CD4-positive, alpha-beta T cell treated with Interleukin-10 for 1 hour (primary cell): Measurements from ENCODE around the gene LUC7L3.
A peak's percentile ranks its signal among the peaks of the same experiment; 100 is the strongest.
"Not testable (repeated sequence)": the region's sequence is repeated elsewhere in the genome, so short reads cannot be mapped to it uniquely, and the experiment has no call there.

Source experiments
- DNase-seq: peaks from one replicate; pipeline ENCODE4 v3.0.0-alpha.2; 2020

The LUC7L3 gene

DNA sequence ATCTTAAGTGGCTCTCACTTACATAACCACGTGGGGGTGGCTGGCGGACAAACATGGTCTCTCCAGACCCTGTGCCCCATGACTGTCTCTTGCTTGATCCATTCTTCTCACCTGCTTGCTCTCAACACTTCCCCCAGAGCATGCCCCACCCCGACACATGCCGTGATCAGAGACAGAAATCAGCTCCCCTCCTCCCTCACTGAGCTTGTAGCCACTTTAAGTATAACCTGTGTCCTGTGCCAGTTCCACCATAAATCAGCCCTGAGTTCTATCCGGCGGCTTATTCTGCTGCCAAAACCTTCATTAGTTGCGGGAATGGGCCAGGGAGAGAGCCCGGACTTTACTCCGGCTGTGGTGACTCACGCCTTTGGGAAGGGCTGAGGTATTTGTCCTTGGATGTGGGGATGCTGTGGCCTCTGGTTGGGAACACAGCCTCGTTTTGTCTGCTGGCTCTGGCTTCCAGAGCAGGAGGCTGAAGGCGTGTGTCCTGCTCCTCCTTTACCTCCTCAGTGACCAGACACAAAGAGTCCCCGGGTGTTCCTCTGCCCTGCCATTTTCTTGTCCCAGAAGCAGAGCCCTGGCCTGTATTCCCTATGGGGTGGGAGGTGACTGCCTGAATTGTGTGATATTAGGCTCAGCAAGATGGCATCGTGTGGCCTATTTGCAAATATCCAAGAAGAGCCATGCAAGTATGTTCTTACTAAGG is 32.8 kb upstream of the LUC7L3 start:
- no peak for DNase-seq

DNA sequence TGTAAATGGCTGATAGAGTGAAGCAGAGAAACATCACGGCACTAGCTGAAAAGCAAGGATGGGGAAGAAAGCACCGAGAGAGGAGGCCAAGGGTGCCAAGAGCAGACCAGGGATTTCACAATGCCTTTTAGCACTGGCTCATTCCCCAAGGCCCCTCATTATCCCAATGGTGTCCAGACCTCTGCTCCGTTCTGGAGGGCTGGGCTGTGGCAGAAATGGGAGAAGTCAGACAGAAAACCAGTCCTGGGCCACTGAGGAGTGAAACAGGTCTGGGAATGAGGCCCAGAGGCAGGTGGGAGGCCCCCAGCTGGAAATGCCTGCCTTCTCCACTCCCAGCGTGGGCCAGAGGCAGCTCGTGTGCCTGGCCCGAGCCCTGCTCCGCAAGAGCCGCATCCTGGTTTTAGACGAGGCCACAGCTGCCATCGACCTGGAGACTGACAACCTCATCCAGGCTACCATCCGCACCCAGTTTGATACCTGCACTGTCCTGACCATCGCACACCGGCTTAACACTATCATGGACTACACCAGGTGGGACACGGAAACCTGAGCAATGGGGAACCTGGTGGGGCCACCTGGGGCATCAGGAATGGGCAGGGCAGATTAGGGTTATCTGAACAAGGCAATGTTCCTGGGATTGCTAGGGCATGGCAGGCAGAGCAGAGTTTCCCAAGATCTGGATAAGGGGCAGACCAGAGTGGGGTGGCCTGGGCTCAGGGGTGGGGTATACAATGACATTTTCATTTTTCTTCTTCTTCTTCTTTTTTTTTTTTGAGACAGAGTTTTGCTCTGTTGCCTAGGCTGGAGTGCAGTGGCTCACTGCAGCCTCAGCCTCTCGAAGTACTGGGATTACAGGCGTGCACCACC is 32.0 kb upstream of the LUC7L3 start:
- no peak for DNase-seq

DNA sequence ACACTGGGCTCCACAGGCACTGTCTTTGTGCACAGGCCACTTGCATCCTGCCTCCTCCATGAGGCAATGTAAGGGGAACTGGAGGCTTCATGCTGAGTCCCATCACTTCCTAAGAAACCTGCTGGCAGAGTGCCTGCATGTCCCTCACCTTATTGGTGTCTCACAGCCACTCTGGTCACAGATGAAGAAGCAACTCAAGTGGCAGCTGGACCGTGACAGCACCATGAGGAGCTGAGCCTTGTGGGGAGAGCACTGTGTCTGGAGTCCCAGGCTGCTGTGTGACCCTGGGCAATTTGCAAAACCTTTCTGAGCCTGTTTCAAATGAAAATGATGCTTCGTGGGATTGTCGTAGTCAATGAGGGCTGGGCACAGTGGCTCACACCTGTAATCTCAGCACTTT is 31.2 kb upstream of the LUC7L3 start:
- DNase-seq: no peak

DNA sequence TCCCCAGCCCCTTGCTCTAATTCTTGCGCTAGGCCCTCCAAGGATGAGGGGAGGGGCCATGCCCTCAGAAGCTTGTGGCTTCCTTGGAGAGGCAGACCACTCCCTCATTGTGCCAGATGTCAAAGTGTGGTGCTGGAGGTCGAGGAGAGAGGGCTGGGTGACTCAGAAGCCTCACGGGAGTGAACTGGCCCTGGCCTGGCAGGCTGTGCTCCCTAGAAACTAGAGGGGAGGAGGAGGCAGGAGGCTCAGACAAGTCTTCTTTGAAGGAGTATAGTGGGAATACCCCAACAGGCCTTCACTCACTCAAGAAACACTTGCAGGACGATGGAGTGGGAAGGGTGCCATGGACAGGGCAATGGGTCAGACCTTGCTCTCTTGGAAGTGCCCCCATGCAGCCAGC is 30.2 kb upstream of the LUC7L3 start:
- DNase-seq: no peak

DNA sequence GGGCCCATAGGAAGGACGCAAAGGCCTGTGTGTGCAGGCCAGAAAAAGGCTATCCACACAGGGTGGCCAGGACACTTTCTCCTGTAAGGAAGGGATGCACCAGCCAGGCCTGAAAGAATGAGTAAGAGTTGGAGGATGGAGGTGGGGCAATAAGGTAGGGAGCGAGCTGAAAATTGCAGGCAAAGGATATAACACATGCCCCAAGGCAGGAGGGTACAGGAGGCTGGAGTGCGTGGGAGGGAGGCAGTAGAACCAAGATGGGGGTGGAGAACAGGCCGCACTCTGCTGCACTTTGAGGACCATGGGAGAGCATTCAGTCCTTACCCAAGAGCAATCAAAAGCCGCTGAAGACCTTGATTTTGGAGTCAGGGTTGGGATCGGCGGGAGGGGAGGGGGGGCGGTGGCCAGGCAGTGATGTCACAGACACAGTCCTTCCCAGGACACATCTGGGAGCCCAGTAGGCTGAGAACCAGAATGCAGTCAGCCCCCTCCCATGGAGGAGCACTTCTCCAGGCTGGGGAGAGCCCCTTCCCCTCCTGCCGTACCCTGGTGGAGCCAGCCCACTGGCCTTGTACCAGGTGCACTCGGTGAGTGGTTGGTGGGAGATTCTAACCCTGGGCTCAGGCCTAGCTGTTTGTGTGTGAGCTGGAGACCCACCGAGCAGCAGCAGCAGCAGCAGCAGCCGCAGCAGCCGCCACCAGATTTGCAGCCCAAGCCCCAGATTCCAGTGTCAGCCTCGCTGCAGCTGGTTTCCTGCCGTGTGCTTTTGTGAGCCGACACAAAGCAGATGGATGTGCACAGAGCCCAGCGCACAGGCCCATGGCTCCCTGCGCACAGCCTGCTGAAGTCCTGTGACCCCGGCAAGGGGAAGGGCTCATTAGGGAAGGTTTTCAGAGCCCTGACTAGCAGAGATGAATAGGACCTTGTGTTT is 29.2 kb upstream of the LUC7L3 start:
- DNase-seq: no peak

DNA sequence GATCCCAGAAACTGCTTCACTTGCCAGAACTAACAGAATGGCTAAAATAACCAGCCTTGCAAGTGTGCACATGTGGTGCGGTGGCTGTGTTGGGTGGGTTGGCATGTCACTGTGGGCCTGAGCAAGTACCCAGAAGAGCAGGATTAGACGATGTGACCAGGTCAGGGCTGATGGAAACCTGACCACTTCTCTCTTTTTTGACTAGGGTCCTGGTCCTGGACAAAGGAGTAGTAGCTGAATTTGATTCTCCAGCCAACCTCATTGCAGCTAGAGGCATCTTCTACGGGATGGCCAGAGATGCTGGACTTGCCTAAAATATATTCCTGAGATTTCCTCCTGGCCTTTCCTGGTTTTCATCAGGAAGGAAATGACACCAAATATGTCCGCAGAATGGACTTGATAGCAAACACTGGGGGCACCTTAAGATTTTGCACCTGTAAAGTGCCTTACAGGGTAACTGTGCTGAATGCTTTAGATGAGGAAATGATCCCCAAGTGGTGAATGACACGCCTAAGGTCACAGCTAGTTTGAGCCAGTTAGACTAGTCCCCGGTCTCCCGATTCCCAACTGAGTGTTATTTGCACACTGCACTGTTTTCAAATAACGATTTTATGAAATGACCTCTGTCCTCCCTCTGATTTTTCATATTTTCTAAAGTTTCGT is 28.4 kb upstream of the LUC7L3 start:
- no peak for DNase-seq

DNA sequence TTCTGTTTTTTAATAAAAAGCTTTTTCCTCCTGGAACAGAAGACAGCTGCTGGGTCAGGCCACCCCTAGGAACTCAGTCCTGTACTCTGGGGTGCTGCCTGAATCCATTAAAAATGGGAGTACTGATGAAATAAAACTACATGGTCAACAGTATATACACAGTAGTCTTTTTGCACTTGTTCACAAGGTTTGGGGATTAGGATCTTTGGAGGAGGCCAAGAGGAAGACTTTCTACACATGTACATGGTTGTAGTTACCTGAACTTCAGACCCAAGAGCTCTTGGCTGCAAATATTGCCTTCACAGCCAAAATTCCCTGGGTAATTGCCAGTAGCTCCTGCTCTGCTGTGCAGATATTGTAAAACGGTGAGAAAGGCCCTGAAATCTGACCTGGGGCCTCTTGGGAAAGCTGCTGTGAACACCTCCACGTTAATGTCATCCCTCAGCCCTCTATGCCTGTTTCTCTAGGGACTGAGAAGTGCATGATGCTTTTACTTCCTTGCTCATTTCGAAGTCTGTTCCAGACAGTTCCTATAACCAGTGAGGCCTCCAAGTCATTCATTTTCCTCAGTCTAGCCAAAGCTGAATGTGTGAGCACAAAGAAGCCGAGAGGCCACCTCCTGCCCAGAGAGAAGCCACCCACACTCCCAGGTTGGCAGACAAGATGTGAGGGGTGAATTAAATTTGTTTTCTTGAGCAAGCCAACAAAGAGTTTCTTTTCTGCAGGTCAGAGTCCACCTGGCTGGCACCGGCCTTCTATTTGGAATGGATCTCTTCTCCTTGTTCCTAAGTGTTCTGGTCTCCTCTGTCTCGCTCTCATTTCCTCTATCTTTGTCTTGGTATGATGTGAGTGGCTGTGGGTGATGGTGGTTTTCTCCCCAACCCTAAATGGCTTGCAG is 27.6 kb upstream of the LUC7L3 start:
- DNase-seq: no peak

DNA sequence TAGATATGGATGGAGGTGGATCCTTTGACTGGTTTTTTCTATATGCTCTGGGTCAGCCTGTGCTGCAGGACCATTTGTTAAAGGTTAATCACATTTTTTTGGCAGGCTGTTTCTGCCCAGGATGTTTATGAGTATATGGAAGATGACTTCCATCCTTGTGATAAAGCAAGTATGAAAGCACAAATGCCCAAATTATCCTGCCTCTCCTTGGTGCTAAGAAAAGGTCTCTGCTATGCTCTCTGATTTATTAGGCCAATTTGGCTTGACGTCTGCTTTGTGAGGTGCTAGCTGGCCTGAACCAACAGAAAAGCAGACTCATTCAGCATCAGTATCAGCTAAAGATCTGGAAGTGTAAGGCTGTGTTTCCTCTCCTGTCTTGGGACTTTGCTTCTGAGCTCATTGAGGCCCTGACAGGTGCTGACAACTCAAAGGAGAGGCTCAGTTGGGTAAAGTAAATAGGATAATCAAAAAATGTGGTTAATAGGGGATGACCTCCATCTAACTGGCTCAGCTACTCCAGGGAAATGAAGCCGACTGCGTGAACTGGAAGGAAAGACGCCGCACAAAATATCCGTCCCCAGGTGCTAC is 26.9 kb upstream of the LUC7L3 start:
- DNase-seq: no peak

DNA sequence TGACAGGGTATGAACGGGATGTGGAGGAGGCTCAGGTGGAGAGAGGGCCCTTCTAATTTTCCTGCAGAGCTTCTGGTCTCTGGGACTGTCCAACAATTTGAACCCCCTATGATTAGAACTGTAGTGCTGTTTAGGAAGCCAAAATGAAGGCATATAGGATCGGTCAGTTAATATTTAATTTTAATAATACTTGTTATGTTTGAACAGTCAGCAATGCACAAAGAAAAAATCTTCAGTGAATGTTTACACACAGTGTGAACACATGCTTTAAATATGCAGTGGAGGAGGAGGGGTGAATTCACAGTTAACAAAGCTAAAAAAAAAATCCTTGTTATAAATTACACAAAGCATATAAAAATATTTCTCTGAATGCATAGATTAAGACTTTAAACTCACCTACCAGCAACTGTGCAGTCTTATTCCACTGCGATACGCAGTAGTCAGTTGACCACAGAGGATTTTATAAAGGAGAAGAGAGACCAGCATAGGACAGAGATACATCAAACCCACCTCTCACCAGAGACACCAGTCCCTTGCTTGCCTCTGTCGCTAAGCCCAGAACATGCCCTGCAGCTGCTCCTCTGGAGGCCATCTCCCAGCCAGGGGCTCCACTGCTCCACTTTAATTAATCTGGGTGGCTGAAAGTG is 26.2 kb upstream of the LUC7L3 start:
- DNase-seq: no peak

DNA sequence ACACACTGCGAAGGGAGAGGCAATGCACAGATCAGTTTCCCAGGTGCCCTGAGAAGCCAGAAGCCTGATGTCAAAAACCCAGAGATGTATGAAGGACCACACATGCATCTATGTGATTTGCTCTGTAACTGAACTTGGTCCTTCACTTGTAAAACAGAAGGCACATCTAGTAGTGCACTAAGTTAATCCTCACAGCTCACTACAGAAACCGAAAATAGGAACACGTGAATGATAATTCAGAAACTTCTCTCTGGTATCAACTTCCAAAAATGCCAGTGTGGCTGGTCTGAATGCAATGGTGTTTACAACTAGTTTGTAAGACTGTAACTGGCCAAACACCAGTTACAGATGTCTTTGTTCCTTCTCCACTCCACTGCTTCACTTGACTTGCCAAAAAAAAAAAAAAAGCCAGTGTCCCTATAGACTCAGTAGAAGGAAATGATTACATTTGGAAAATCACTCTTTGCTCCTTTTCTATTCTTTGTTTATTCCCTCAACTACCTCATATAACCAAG is 23.0 kb upstream of the LUC7L3 start:
- no peak for DNase-seq

DNA sequence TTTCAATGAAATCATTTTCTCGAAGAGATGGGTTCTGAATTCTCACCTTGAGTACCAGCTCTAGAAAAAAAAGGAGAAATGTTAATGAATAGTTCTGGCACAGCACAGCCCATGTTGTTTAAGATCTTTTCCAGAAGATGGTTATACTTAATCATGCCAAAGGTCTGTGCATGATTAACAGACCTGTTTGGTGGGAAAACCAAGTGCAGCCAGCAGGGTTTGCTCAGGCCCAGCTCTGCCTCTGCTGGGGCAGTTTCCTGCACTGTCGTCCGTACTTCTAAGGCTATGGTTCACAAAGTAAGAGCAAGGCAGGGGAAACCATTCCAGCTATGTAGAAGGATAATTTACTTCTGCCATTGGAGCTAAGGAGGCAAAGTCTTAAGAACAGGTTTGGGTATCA is 22.3 kb upstream of the LUC7L3 start:
- DNase-seq: no peak

DNA sequence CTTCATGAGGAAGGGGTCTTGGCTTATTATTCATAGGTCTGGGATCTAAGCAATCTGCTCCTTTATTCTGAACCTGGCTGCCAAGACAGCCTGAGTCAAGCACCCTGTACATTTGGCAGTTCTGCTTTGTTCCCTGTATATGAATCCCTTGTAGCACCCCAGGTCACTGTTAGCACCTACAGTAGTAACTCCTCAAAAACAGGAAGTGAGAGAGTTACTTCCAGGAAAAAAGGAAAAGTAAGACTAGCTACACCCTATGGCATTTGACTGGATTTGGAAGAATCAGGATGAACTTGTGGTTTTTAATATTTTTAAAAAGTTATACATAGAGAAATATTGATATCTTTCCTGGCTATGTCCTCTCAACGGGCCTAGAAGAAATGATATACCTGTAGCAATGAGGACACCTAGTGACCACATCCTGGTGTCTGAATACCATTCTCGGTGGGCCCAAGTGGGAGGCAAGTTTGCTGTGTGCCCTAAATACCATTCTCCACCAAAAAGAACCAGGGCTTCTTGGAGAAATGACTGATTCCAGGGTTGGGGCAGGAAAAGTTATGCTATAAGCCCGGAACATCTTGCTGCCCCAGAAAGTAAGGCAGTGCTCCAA is 21.6 kb upstream of the LUC7L3 start:
- peak; percentile 5 for DNase-seq

DNA sequence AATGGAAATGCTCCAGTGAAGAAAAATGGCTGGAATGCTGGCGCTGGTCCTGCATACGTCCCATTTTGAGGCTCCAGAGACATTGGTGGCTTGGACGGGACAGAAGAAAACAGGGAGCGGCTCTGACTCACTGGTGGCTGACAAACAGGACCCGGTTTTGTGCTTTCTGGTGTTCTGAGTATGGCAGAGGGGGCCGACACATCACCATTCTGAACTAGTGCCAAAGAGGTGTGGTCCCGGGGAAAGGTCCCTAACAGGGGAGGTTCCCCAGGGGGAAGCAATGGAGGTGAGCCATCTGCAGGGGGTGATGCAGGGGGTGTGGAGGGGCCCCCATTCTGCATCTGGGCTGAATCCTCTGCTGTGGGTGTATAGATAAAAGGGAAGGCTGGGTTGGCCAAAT is 20.0 kb upstream of the LUC7L3 start:
- no peak for DNase-seq

DNA sequence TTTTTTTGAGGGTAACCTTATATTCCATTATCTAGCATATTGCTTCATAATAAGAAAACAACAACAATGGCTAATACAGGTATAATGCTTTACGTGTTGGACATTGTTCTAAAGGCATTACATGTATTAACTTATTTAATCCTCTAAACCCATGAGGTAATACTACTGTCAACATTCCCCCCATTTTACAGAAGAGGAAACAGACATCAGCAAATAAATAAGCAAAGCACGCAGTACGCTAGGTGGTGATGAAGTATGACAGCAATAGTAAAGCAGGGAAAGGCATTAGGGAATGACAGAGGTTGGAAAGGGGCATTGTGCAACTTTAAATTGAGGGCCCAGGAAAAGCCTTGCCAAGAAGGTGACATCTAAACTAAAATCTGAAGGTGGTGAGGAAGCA is 16.2 kb upstream of the LUC7L3 start:
- DNase-seq: no peak

DNA sequence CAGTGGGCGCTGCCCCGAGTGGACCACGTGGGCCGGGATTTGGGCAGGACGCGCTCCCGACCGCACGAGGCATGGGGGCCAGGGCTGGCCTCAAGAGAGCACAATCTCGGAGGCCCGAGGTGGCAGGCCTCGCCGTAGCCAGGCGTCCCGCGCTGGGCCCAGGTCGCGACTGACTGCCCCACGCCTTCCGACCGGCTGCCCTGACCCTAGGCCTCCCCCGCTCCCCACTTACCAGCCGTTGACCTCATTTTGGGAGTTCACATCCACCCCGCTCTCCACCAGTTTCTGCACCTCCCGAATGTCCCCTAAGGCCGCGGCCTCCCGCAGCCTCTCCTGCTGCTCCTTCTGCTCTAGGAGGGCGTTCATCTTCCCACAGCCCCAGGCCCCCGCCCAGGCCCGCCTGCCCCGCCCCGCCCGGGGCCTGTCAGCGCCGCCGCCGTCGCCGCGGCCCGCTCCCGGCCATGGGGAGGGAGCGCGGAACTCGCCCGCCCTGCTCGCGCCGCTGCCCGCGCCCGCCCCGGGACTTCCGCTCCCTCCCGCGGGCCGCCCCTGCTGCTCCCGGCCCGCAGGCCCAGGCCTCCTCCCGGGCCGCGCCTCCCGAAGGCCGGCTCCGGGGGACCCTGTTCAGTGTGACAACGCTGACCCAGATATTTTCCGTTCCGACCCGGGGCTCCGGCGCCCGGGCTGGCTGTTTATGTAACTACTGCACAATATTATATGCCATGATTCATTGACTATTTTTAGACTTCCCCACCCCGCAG is 11.9 kb upstream of the LUC7L3 start, which contains the start of gene ANKRD40:
Gene ANKRD40 (minus strand): TSS at position 626 of the 761 bp plus-strand sequence. CDS start 260 bp downstream, at position 366.
- peak; percentile 95 for DNase-seq

DNA sequence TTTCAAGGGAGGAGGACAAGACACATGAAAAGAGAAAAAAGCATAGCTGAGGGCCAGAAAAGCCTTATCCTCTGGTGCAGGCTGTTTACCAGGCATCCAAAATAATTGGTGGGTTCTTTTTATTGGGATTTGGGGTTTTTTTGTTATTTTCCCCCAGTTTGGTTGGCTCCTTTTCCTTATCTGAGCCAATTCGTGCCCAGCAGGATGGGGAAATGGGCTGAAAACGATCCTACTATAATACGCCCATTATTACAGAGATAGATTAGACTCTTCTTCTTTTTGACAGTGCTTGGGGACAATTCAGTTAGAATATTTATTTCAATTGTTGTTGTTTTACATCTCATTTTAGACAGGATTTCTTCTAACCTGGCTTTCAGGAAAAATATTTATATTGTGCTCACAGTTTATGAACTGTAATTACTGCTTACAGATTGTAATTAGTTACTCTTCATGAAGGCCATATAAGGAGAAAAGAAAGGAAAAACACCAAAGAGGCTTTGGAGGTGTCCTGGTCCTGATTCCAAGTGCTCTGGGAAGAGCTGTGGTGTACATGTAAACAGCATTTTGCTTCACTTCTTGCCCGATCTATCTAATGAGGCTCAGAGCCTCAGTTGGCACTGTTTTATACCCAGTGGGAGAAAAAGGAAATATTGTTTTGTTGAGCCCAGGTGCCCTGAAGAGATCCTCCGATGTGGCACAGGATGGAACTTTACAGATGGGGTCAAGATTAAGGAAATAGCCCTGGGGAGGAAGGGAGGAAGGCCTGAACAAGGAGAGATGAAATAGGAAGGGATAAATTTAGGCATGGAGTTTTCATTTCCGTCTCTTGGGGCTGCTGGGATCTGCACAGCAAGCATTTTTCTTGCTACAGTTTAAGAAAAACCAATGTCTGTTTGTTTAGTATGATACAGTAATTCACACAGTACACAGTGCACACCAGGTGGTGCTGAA is 11.1 kb upstream of the LUC7L3 start:
- peak; percentile 9 for DNase-seq

DNA sequence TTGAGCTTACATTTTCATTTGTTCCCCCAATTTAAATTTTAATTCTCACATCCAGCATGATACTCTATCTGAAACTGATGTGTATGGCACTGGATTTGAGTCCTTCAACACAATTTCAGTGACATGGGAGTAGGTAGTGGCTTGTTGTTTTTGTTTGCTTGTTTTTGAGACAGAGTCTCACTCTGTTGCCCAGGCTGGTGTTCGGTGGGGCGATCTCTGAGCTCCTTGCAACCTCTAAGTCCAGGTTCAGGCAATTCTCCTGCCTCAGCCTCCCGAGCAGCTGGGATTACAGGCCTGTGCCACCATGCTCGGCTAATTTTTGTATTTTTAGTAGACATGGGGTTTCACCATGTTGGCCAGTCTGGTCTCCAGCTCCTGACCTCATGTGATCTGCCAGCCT is 10.3 kb upstream of the LUC7L3 start:
- DNase-seq: not testable (repeated sequence)

DNA sequence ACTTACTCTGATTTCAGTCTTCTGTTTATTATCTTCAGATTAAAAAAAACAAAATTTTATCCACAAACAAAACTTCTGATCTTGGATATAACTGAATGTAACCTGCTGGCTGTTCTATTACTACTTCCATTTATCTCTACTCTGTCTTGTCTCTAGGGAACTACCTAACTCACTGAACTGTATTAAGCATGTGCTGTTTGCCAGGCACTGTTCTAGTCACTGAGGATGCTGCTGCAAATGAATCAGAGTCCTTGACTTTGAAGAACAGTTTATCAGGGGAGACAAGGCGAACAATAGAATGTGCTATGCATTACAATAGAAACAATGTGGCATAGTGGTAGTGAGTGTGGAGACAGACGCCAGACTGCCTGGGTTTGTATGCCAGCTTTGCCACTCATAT is 9.4 kb upstream of the LUC7L3 start:
- no peak for DNase-seq
